Body of pancreas (tissue), 4 donors: ENCODE data around the gene GTF2A2. TPM values are rescaled to one million over a fixed set of nuclear protein-coding genes. Genes with fewer than 3 reads are reported as not detected.
"Not testable (repeated sequence)": the region's sequence is repeated elsewhere in the genome, so short reads cannot be mapped to it uniquely, and the experiment has no call there.

ENCODE experiments used
- ATAC-seq: fragments of 150-250 bp; one replicate; pipeline ENCODE4 v1.9.1; 2016
- DNase-seq, 4 donors: peaks; one replicate each; pipeline ENCODE4 v3.0.0-alpha.2; 2019
- H3K27ac ChIP-seq, 4 donors: fragments of 200-600 bp; sonication (generic); 1 replicate in 3 of 4; 2 replicates in 1 of 4; pipeline versions ENCODE4 v1.5.1 to v1.6.1; 2016 to 2019; ENCODE audit warnings: mild to moderate bottlenecking in 1 of 4, mixed read lengths in 1 of 4, moderate library complexity in 1 of 4
- H3K27me3 ChIP-seq, 2 donors: fragments of 200-600 bp; sonication (generic); one replicate each; pipeline ENCODE4 v1.6.0; 2016; ENCODE audit warnings: mild to moderate bottlenecking in 1 of 2
- H3K36me3 ChIP-seq, 2 donors: fragments of 200-600 bp; sonication (generic); replicated peaks in 1 of 2; 2 replicates each; pipeline ENCODE4 v1.5.1; 2016; ENCODE audit warnings: low read depth in 2 of 2; ENCODE audit not compliant: insufficient read depth in 1 of 2
- H3K4me1 ChIP-seq: fragments of 200-600 bp; sonication (generic); one replicate; pipeline ENCODE4 v1.6.0; 2016
- H3K4me3 ChIP-seq, 2 donors: fragments of 200-600 bp; sonication (generic); 1 replicate in 1 of 2; 2 replicates in 1 of 2; pipeline ENCODE4 v1.5.1; 2016 to 2019
- H3K9me3 ChIP-seq, 3 donors: fragments of 200-600 bp; sonication (generic); 1 replicate in 2 of 3; 2 replicates in 1 of 3; pipeline ENCODE4 v1.5.1; 2016
- POLR2A ChIP-seq, 3 donors: fragments of 450-650 bp; IDR thresholded peaks; one replicate each; pipeline ENCODE4 v1.6.1; 2016; ENCODE audit warnings: antibody characterized with exemption in 3 of 3, mild to moderate bottlenecking in 2 of 3
- WGBS, 2 donors: methylation state at CpG; one replicate each; pipeline ENCODE4 v1.1.5; 2017; 5-methylcytosine and 5-hydroxymethylcytosine counted together
- intact Hi-C: fragments of 100-400 bp; cut with DNase I; formaldehyde crosslinking; loops from one replicate; pipeline ENCODE4 v1.15.1; 2023
- total RNA-seq, 2 donors: library from RNA; depleted of rRNA; stranded (reverse); fragments of >200 nt; gene quantifications; one replicate each; pipeline ENCODE4 v1.1.0, GENCODE V29; 2016
- TF ChIP-seq, protein P1 (sequence below), 7 experiments: fragments of 450-650 bp in 4 of 7; fragments of 200-600 bp in 3 of 7; sonication (generic) in 3 of 7; IDR thresholded peaks; one replicate each; pipeline ENCODE4 v1.5.1; 2016 to 2019; ENCODE audit warnings: antibody characterized with exemption in 7 of 7

GTF2A2 gene
- total RNA-seq, 2 donors from 2014 or later: 9.1 to 10.2 TPM

DNA sequence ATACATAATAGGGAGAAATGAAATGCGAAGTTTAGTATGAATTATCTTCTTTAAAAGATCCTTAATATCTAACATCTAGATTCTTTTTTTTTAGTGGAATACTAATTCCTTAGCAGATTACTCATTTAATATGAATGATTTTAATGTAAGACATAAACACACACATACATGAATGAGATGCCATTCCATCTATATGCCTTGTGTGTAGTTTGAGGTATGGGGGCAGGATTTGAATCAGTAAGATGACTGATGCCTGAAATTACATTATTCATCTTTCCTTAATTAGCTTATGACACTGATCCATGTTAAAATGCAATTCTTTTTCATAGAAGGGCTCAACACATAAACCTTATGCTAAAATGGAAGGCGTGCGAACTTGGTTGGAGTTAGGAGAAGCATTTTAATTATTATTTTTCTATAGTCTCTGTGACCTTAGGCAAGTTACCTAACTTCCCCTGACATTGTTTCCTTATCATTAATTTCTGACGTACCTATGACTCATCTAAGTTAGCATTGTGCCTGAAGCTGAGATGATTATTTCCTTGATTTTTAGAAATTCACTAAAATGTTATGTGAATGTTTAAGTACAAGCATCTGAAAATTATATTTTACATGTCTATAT, 42.6 kb upstream of the GTF2A2 start:
- TF ChIP-seq POLR2A (IDR thresholded peaks at IDR 0.05): no peak
- TF ChIP-seq, protein P1, sequence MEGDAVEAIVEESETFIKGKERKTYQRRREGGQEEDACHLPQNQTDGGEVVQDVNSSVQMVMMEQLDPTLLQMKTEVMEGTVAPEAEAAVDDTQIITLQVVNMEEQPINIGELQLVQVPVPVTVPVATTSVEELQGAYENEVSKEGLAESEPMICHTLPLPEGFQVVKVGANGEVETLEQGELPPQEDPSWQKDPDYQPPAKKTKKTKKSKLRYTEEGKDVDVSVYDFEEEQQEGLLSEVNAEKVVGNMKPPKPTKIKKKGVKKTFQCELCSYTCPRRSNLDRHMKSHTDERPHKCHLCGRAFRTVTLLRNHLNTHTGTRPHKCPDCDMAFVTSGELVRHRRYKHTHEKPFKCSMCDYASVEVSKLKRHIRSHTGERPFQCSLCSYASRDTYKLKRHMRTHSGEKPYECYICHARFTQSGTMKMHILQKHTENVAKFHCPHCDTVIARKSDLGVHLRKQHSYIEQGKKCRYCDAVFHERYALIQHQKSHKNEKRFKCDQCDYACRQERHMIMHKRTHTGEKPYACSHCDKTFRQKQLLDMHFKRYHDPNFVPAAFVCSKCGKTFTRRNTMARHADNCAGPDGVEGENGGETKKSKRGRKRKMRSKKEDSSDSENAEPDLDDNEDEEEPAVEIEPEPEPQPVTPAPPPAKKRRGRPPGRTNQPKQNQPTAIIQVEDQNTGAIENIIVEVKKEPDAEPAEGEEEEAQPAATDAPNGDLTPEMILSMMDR (IDR thresholded peaks at IDR 0.05): no peak
- Histone ChIP-seq H3K27ac (no peak overlapping the region), H3K9me3 (no peaks in the 10 kb centered on the region), H3K36me3 (no peaks in the 10 kb centered on the region), H3K4me3 (no peak overlapping the region), H3K4me1 (no peaks in the 10 kb centered on the region), H3K27me3 (no peaks in the 10 kb centered on the region)
- DNase-seq (no peak), ATAC-seq (no peak)
- intact Hi-C loops: no loop called here
- 42 to 71% methylated on average over 4 of the region's 4 CpGs for WGBS, 2 donors

DNA sequence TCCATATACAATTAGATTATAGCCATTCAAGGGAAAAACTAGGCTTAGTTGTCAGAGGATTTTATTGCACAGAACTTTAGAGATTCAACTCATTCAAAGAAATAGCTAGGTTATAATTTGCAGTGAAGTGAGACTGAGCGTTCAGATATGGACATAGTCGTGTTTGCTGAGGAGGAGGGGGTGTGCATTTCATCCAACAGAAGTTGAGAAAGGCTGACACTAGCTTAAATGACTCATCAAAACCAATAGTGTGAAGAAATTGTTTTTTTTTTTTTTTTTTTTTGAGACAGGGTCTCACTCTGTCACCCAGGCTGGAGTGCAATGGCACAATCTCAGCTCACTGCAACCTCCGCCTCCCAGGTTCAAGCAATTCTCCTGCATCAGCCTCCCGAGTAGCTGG, 40.8 kb upstream of the GTF2A2 start:
- H3K4me1 ChIP-seq, DNase-seq, ATAC-seq, intact Hi-C loops, H3K27ac ChIP-seq, H3K36me3 ChIP-seq, H3K9me3 ChIP-seq, H3K4me3 ChIP-seq, H3K27me3 ChIP-seq: not testable (repeated sequence)
- 72 to 78% methylated on average over 4 of the region's 4 CpGs for WGBS, 2 donors

DNA sequence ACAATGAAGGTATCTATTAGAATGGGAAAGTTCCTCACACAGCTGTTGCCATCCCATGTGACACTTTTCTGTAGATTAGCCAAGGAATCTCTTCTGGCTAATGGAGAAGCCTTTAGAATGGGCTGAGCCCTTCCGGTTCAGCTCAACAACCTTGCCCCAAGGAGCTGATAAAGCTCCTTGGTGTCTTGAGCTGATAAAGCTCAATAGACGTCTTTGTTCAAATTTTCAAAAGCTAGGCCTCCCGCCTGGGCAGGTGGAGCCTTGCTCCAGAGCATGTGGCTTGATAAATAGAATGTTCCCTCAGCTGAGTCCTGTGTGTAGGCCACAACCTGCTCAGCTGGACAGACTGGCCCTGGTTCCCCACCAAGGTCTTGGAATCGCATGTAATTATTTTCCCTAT, 39.0 kb upstream of the GTF2A2 start:
- intact Hi-C loops: no loop called here
- ATAC-seq (no peak), DNase-seq (no peak)
- no peaks in the 10 kb centered on the region for H3K27me3 ChIP-seq
- no peak overlapping the region for H3K4me3 ChIP-seq
- TF ChIP-seq, protein P1 (IDR thresholded peaks at IDR 0.05): no peak
- no peak for TF ChIP-seq POLR2A (IDR thresholded peaks at IDR 0.05)
- H3K36me3 ChIP-seq: no peaks in the 10 kb centered on the region
- no peaks in the 10 kb centered on the region for H3K9me3 ChIP-seq
- no peak overlapping the region for H3K27ac ChIP-seq
- WGBS, 2 donors: 38 to 55% methylated on average over 2 to 4 of the region's 4 CpGs
- no peaks in the 10 kb centered on the region for H3K4me1 ChIP-seq

DNA sequence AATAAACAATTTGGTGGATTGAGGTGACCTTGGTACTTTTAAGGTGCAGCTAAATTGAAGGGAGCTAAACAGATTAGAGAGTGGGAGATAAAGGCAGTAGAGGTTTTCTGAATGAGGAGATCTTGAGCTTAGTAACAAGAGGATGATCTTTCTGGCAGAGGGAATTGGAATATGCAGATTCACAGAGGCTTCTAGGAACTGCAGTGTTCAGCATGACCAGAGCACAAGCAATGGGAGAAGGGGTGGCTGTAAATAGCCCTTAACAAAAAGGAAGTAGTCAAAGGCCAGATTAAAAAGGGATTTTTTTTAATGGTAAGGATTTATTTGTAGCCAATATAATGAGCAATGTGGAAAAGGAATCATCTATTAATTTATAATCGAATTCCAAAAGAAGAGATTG, 37.5 kb upstream of the GTF2A2 start:
- Histone ChIP-seq H3K9me3 (no peaks in the 10 kb centered on the region), H3K27ac (no peak overlapping the region), H3K36me3 (no peaks in the 10 kb centered on the region), H3K4me1 (peaks cover 5% of the 10 kb centered on the region), H3K27me3 (no peaks in the 10 kb centered on the region), H3K4me3 (no peak overlapping the region)
- DNase-seq (no peak), ATAC-seq (no peak)
- TF ChIP-seq, protein P1 (IDR thresholded peaks at IDR 0.05): no peak
- no peak for TF ChIP-seq POLR2A (IDR thresholded peaks at IDR 0.05)
- intact Hi-C loops: no loop called here
- WGBS, 2 donors: 82 to 83% methylated on average over 1 of the region's 1 CpG

DNA sequence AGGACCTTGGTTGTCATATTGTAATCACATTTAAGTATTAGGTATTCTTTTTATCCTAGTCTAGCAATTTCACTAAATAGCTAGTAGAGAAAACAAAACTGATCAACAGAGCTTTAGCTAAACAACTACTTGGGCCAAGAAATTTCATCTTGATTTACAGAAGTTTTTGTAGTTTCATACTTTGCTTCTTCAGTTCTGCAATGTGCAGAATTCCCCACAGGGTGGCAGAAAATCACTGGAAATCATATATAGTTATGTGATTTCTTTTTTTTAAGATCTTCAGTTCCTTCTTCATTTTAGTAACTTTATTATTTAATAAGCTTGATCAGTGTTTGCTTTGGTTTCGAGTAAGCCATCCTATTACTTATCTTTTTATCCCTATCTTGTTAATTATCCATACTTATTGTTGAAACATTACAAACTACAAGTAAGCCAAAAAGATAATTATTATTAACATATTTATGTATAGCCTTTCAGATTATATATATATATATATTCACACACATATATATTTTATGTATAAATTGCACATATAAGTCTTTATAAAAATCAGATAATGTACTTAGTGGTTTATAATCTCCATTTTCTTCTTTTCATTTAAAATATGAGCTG, 34.0 kb upstream of the GTF2A2 start:
- TF ChIP-seq, protein P1 (IDR thresholded peaks at IDR 0.05): peak in 6 of 7 experiments; percentile 38 to 70 (median 60)
- TF ChIP-seq POLR2A (IDR thresholded peaks at IDR 0.05): no peak
- Histone ChIP-seq H3K4me1 (peaks cover 22% of the 10 kb centered on the region), H3K27ac (no peak overlapping the region), H3K9me3 (no peaks in the 10 kb centered on the region), H3K36me3 (no peaks in the 10 kb centered on the region), H3K4me3 (no peak overlapping the region), H3K27me3 (no peaks in the 10 kb centered on the region)
- no peak for ATAC-seq
- intact Hi-C loops: no loop called here
- WGBS, 2 donors: 5 to 14% methylated on average over 1 of the region's 1 CpG
- peak; percentile 33 to 70 (median 56) for DNase-seq
